ENCODE measurements around the gene CHCHD6. TPM values are rescaled to one million over a fixed set of nuclear protein-coding genes. Genes with fewer than 3 reads are reported as not detected.

The CHCHD6 gene
- total and polyA plus RNA-seq, 2 donors from 2014 or later: 10.7 to 35.2 TPM

DNA sequence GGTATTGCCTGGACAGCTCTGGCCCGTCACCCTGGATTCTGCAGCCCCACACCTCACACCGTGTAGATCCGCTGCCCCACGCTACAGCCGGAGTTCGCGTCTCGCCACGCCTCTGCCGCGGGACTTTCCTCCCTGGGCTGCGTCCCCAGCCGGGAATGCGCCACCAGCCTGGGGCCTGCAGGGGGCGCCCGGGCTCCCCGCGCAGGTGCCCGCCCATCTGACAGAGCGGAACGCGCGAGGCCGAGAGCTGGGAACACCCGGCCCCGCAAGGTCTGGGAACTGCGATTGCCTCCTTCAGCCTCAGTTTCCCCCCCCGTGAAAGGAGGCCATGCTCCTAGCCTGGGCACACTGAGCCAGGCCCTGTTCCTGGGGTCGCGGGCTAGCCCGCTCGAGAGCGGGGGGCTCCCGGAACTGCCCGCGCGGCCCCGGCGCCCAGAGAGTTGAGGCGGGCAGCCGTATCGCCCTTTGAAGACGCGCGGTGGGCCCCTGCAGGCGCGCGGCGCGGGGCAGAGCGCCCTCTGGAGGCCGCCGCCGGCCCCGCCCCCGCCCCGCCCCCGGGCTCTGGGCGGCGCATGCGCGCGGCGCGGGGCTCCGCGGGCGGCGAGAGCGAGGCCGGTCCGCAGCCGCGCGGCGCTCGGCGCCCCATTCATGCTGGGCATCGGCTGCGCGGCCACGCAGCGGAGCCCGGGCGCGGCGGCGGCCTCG is 278.6 kb downstream of the CHCHD6 start, which contains the start of gene PLXNA1:
Gene PLXNA1 (plus strand): TSS at position 645 of the 705 bp plus-strand sequence. CDS start 5,479 bp downstream, outside the sequence.
- Histone ChIP-seq H3K27me3 (ENCODE audit: control insufficient read depth, insufficient read depth, low read length) (no peaks in the 10 kb centered on the region), H3K9ac (ENCODE audit: low read length in 3 of 3) (peak within 1 kb of the TSS in 2 of 3 donors; percentile 40 to 77), H3K4me1 (ENCODE audit: control insufficient read depth in 2 of 3, insufficient read depth in 2 of 3, low read depth in 1 of 3, low read length in 3 of 3) (peaks cover 0 to 10% (median 0%) of the 10 kb centered on the region in 3 donors), H3K27ac (ENCODE audit: low read depth in 2 of 2, low read length in 2 of 2) (peak within 1 kb of the TSS; percentile 8 to 57), H3K36me3 (ENCODE audit: control insufficient read depth in 2 of 3, insufficient read depth in 3 of 3, low read length in 3 of 3) (no peaks in the 10 kb centered on the region), H3K4me3 (ENCODE audit: low read length in 3 of 3) (peak within 1 kb of the TSS in 2 of 3 donors; percentile 23 to 56), H3K9me3 (ENCODE audit: control insufficient read depth in 2 of 3, insufficient read depth in 1 of 3, low read length in 3 of 3) (no peaks in the 10 kb centered on the region)
- intact Hi-C loops (cut with DNase I): loop anchor here (10.0 kb wide), 1 partner anchor 228 kb away; no protein-coding TSS in a partner anchor
- FAIRE-seq: no peak
- peak; percentile 74 to 92 (median 75) for DNase-seq
- TF ChIP-seq, protein P1, sequence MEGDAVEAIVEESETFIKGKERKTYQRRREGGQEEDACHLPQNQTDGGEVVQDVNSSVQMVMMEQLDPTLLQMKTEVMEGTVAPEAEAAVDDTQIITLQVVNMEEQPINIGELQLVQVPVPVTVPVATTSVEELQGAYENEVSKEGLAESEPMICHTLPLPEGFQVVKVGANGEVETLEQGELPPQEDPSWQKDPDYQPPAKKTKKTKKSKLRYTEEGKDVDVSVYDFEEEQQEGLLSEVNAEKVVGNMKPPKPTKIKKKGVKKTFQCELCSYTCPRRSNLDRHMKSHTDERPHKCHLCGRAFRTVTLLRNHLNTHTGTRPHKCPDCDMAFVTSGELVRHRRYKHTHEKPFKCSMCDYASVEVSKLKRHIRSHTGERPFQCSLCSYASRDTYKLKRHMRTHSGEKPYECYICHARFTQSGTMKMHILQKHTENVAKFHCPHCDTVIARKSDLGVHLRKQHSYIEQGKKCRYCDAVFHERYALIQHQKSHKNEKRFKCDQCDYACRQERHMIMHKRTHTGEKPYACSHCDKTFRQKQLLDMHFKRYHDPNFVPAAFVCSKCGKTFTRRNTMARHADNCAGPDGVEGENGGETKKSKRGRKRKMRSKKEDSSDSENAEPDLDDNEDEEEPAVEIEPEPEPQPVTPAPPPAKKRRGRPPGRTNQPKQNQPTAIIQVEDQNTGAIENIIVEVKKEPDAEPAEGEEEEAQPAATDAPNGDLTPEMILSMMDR (IDR thresholded peaks at IDR 0.05; ENCODE audit: borderline replicate concordance, extremely low read depth, insufficient read depth): peak; percentile 66

DNA sequence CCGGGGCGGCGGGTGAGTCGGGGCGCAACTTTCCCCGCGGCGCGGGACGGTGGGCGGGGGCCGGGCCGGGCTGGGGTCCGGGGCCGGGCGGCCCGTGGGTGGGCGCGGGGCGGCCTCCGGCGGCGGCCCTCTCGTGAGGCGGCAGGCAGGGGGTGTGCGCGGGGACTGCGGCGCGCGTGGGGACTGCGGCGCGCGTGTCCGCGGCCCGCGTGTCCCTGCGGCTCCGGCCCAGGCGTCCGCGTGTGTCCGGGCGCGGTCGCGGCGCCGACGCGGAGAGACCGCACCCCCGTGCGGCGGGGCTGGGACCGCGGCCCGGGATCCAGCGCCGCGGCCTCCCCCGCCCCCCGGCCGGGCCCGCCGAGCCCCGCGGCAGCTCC is 279.2 kb downstream of the CHCHD6 start:
- intact Hi-C loops (cut with DNase I): loop anchor here (10.0 kb wide), 1 partner anchor 228 kb away; no protein-coding TSS in a partner anchor
- Histone ChIP-seq H3K27ac (ENCODE audit: low read depth in 2 of 2, low read length in 2 of 2) (no peak overlapping the region), H3K4me3 (ENCODE audit: low read length in 3 of 3) (no peak overlapping the region), H3K9me3 (ENCODE audit: control insufficient read depth in 2 of 3, insufficient read depth in 1 of 3, low read length in 3 of 3) (no peaks in the 10 kb centered on the region), H3K27me3 (ENCODE audit: control insufficient read depth, insufficient read depth, low read length) (no peaks in the 10 kb centered on the region), H3K4me1 (ENCODE audit: control insufficient read depth in 2 of 3, insufficient read depth in 2 of 3, low read depth in 1 of 3, low read length in 3 of 3) (peaks cover 0 to 10% (median 0%) of the 10 kb centered on the region in 3 donors), H3K36me3 (ENCODE audit: control insufficient read depth in 2 of 3, insufficient read depth in 3 of 3, low read length in 3 of 3) (no peaks in the 10 kb centered on the region), H3K9ac (ENCODE audit: low read length in 3 of 3) (no peak overlapping the region)
- no peak for DNase-seq
- TF ChIP-seq, protein P1 (IDR thresholded peaks at IDR 0.05; ENCODE audit: borderline replicate concordance, extremely low read depth, insufficient read depth): no peak
- FAIRE-seq: no peak

DNA sequence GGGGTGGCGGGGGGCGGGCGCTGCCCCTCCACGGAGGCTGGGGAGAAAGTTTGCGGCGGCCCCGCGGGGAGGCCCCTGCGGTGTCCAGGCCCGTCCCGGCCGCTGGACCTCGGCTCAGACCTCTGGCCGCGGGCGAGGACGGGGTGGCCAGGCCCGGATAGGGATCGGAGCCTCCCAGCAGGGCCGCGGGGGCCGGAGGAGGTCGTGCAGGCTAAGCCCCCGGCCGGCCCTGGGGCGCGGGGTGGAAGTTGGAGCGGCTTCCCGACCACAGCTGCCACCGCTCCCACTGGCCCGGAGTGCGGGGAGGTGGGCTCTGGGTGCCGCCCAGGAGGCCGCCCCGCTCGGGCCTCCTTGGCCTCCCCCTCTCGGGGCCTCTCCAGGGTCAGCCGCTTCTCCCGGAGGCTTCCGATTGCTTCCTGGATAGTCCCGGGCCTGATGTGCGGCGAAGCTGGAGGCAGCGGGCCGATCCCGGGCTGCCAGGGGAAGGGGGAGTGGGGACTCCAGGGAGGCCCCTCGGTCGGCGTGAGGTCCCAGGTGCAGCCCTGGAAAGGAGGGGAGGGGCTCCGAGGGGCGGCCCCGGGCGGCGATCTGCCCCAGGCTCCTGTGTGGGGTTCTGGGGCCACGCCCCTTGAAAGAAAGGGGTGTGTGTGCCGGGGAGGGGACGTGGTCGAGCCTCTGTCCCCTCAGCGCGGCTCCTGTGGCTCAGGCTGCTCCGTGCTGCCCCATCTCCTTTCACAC is 279.8 kb downstream of the CHCHD6 start:
- peaks cover 0 to 10% (median 0%) of the 10 kb centered on the region in 3 donors for H3K4me1 ChIP-seq (ENCODE audit: control insufficient read depth in 2 of 3, insufficient read depth in 2 of 3, low read depth in 1 of 3, low read length in 3 of 3)
- H3K27me3 ChIP-seq (ENCODE audit: control insufficient read depth, insufficient read depth, low read length): no peaks in the 10 kb centered on the region
- TF ChIP-seq, protein P1 (IDR thresholded peaks at IDR 0.05; ENCODE audit: borderline replicate concordance, extremely low read depth, insufficient read depth): no peak
- no peaks in the 10 kb centered on the region for H3K9me3 ChIP-seq (ENCODE audit: control insufficient read depth in 2 of 3, insufficient read depth in 1 of 3, low read length in 3 of 3)
- DNase-seq (peak in 4 of 5 donors; percentile 65 to 83 (median 78)), FAIRE-seq (no peak)
- no peak overlapping the region for H3K27ac ChIP-seq (ENCODE audit: low read depth in 2 of 2, low read length in 2 of 2)
- peak overlapping the region in 2 of 3 donors; percentile 7 to 56 for H3K4me3 ChIP-seq (ENCODE audit: low read length in 3 of 3)
- peak overlapping the region in 2 of 3 donors; percentile 40 to 77 for H3K9ac ChIP-seq (ENCODE audit: low read length in 3 of 3)
- intact Hi-C loops (cut with DNase I): loop anchor here (10.0 kb wide), 1 partner anchor 229 kb away; no protein-coding TSS in a partner anchor
- no peaks in the 10 kb centered on the region for H3K36me3 ChIP-seq (ENCODE audit: control insufficient read depth in 2 of 3, insufficient read depth in 3 of 3, low read length in 3 of 3)

Data from kidney (tissue), 14 donors.